HS-27A (cell line): ENCODE measurements around the gene TCF23.
"Not testable (repeated sequence)": the region's sequence is repeated elsewhere in the genome, so short reads cannot be mapped to it uniquely, and the experiment has no call there.

Source experiments
- DNase-seq: peaks from one replicate; pipeline ENCODE4 v3.0.0-alpha.2; 2012; ENCODE audit warnings: low read depth, missing footprints

Gene TCF23

GRCh38 chr2:27155069-27155520, 6.3 kb downstream of the TCF23 start:
- DNase-seq, result no peak

GRCh38 chr2:27158468-27158867, 9.7 kb downstream of the TCF23 start:
- DNase-seq, result no peak

GRCh38 chr2:27159271-27159670, 10.5 kb downstream of the TCF23 start:
- DNase-seq, result no peak

- DNase-seq, result no peak
Observed at GRCh38 chr2:27160191-27160590, 11.4 kb downstream of the TCF23 start.

GRCh38 chr2:27162151-27163121, 13.6 kb downstream of the TCF23 start:
- no peak for DNase-seq

- no peak for DNase-seq
Observed at GRCh38 chr2:27164960-27165763, 16.4 kb downstream of the TCF23 start.

- DNase-seq, result no peak
Observed at GRCh38 chr2:27170581-27171337, 22.0 kb downstream of the TCF23 start.

- DNase-seq, result no peak
Observed at GRCh38 chr2:27171351-27171848, 22.6 kb downstream of the TCF23 start.

GRCh38 chr2:27174638-27175037, 25.8 kb downstream of the TCF23 start:
- DNase-seq, result no peak

GRCh38 chr2:27175330-27175729, 26.5 kb downstream of the TCF23 start:
- DNase-seq, result no peak

GRCh38 chr2:27175781-27176180, 27.0 kb downstream of the TCF23 start:
- not testable (repeated sequence) for DNase-seq

GRCh38 chr2:27177441-27178351, 28.9 kb downstream of the TCF23 start:
- no peak for DNase-seq

GRCh38 chr2:27178469-27178868, 29.7 kb downstream of the TCF23 start:
- DNase-seq, result no peak

GRCh38 chr2:27179344-27180000, 30.7 kb downstream of the TCF23 start:
- DNase-seq, result no peak

GRCh38 chr2:27182346-27182745, 33.5 kb downstream of the TCF23 start:
- no peak for DNase-seq

- DNase-seq, result no peak
Observed at GRCh38 chr2:27184115-27184514, 35.3 kb downstream of the TCF23 start.

GRCh38 chr2:27185331-27186026, 36.7 kb downstream of the TCF23 start:
- no peak for DNase-seq

GRCh38 chr2:27186613-27187345, 38.0 kb downstream of the TCF23 start:
- DNase-seq, result no peak

- DNase-seq, result no peak
Observed at GRCh38 chr2:27189989-27190388, 41.2 kb downstream of the TCF23 start.
